GM19468 (cell line): Measurements from ENCODE around the gene SSR1.

Experiments used
- ATAC-seq: cut with Tn5 transposase; IDR thresholded peaks from one replicate; pipeline ENCODE4 v1.9.1; 2021; ENCODE audit warnings: mild to moderate bottlenecking, moderate library complexity, moderate number of reproducible peaks; ENCODE audit not compliant: unreplicated experiment; ENCODE audit errors: extremely low read depth

The SSR1 gene

GRCh38 chr6:7219310-7219709, 93.7 kb downstream of the SSR1 start:
- ATAC-seq, result no peak

GRCh38 chr6:7218406-7218988, 94.5 kb downstream of the SSR1 start:
- ATAC-seq, result no peak
